Kidney tubule cell (primary cell): Measurements from ENCODE around the gene LAMB4.
"Not testable (repeated sequence)": the region's sequence is repeated elsewhere in the genome, so short reads cannot be mapped to it uniquely, and the experiment has no call there.

ENCODE experiments used
- DNase-seq: peaks from one replicate; pipeline ENCODE4 v3.0.0-alpha.2; 2018; ENCODE audit warnings: low spot score

The LAMB4 gene

DNA sequence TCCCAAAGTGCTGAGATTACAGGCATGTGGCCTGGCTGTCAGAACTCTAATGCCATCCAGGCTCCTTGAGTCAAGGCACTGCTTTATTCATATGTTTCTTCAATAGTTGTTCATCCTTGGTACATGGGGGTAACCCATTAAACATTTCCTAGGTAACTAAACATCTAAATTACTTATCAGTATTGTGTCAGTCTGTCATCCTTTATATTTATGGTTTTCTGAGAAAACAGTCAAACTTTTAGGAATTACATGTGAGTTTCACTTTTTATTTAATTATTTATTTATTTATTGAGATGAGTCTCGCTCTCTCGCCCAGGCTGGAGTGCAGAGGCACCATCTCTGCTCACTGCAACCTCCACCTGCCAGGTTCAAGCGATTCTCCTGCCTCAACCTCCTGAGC, 81.7 kb downstream of the LAMB4 start:
- no peak for DNase-seq

DNA sequence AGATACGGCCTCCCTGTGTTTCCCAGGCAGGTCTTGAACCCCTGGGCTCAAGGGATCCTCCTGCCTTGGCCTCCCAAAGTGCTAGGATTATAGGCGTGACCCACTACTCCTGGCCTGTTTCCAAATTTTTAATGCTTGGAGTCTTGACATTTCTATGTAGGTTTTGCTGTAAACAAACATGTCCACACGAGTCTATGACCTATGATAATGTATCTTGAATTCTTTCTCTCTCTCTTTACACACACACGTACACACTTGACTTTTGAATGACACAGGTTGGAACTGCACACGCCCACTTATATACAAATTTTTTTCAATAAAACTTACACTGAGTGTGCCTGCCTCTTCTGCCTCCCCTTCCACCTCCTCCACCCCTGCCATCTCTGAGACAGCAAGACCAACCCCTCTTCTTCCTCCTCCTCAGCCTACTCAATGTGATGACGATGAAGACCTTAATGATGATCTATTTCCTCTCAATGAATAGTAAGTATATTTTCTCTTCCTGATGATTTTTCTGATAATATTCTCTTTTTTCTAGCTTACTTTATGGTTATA, 83.1 kb downstream of the LAMB4 start:
- no peak for DNase-seq

DNA sequence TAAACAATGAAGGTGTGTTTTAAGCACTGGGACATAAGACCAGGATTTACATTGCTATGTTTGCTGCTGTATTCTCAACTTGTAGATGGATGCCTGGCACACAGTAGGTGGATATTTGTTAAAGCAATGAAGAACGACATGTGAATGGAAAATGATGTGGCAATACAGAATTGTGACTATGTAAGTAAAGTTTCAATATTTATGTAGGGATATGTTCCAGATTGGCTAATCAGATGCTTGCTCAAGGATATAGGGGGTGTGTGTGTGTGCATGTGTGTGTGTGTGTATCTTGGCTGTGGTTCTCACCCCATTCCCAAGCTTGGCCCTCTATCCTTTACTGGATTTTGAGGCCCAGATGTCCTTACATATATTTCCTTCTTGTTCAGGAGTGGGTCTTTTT, 84.5 kb downstream of the LAMB4 start:
- no peak for DNase-seq

DNA sequence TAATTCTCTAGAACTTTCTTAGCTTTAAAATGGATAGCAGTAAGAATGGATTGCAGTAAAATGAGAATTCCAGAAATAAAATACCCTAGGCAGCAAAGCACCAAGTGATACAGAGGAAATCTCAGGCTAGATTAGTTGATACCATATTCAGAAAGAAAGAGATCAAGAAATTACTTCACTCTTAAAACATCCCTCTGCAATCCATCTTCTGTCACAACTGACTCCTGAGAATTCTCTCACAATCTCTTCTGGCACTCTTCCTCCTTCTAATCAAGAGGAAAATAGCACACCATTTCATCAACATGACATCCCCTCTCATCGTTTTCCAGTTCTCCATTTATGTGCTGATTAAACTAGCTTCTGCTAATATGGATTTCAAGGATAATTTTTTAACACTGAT, 85.0 kb downstream of the LAMB4 start:
- peak; percentile 9 for DNase-seq

DNA sequence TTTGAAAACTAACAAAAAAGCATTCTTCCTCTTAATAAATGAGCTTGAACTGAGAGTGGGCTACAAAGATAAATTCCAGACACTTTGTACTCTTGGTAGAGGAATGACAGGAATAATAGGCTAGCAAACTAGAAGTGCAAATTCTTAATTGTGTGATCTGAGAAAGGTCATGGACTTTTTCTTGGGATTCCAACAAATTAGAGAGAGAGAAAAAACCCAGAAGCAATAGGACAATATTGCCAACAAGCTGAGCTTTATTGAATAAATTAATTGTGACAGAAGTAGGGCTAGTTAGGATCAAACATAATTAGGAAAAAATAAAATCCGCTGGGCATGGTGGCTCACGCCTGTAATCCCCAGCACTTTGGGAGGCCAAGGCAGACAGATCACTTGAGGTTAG, 85.8 kb downstream of the LAMB4 start:
- no peak for DNase-seq

DNA sequence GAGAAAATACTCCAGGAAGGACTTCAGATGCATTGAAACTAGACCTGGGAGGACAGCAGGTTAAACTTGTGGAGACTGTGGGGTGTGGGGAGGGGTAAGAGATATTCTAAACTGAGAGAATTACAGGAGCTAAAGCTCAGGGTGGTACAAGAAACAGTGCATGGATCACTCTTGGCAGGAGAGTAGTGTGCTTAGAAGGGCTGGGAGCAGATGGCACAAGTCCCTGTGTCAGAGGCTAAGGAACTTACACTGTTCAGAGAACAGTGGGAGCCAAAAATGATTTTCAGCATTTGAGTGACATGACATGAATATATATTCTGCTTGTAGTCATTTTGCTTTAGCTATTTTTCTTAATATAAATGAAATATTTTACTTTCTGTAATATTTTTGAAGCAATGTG, 91.2 kb downstream of the LAMB4 start:
- DNase-seq: no peak

DNA sequence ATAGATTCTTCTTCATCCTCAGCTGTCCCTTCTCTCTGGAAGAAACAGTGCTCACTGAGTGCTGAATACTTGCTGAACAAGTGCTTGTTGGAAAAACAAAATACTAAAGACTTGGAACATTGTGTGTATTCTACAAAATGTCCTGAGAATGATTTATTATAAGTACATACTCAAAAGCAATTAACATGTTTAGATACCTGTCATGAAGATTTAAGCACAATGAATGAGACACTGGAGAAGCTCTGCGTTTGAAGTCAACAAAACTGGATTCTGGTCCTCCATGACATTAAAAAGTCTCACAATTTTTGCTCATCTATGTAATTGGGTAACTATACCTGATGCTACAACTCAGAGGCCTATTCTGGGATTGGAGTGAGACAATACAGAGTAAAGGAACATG, 92.4 kb downstream of the LAMB4 start:
- no peak for DNase-seq

DNA sequence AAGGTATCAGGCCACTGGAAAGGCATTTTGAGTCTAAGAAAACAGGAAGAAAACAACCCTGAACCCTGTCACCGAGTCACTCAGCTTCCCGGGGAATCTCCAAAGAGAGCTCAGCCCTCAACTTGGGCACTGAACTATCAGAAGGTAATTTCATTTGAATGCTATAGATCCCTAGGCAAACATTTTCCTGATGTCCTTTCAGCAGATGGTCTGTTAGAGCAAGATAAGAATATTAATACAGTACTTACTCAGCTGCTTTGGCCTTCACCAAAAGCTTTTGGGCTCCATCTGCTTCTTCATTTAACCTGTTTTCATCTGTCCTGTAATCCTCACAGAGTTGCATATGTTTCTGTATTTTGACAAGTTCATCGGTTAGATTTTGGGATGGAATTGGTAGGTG, 93.0 kb downstream of the LAMB4 start:
- no peak for DNase-seq

DNA sequence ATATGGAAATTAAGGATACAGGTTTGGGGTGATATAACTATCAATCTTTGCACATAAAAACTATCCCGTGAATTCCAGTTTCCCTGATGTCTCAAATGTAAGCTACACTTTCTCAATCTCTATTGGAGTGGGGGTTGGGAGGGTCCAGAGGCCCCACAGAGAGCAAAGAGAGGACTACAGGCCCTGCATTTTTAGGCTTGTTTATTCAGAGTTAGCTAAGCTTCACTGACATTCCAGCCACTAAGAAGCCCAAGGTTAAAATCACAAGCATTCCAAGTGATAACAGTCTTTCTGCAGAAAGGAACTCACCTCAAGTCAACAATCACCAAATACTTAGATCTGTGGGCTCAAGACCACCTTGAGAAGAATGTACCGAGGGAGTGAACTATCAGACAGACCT, 95.6 kb downstream of the LAMB4 start:
- no peak for DNase-seq

DNA sequence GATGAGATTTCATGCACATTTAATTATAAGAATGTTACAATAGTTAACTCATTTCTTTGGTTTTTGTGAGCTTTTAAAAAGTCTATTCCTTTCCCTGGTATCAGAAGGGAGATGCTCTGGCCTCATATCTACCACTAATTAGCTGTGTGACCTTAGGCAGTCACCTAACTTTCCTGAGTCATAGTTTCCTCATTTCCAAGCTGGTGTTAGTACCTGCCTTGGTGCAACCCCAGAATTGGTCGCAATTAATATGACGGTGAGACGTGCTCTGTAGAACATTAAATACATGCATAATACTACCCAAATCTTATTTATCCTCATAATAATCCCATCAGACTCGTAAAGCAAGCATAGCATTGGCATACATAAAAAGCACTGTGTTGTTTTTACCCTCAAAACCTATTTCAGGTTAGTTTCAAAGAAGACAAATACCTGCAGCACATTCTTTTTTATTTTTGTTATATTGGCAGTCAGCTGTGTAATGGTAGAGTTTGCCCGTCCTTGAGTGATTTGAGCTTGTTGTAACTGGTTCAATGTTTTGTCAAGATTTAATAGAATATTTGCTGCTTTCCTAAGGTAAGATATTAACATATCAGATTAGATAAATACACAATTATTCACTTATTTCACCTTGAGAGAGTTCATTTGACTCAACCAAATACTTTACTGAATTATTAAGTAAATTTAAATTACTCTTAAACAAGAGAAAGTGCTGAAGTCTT, 96.2 kb downstream of the LAMB4 start:
- no peak for DNase-seq

DNA sequence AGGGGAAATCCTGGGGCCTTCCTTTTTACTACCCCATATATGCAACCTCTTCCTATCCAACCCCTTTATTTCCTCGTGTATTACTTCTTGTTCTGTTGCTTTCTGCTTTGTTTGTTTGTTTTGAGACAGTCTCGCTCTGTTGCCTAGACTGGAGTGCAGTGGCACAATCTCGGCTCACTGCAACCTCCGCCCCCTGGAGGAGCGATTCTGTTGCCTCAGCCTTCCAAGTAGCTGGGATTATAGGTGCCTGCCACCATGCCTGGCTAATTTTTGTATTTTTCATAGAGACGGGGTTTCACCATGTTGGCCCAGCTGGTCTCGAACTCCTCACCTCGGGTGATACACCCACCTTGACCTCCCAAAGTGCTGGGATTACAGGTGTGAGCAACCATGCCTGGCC, 96.9 kb downstream of the LAMB4 start:
- DNase-seq: not testable (repeated sequence)

DNA sequence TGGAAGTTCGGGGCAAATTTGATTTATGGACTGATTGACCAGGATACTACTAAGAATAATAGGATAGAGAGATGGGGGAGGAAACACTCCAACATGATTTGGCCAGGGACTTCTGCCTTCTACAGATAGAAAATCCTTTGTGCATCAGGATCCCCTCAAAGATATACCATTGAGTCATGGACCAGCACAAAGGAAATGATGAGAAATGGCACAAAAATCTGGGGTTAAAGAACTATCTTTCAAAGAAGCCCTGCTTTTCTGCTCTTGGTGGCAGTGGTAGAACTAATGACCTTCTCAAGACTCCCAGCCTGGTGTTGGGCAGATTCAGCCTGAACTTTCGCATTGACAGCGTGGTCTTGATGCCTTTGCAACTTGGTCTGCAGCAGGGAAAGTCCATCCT, 99.6 kb downstream of the LAMB4 start:
- DNase-seq: peak; percentile 73

DNA sequence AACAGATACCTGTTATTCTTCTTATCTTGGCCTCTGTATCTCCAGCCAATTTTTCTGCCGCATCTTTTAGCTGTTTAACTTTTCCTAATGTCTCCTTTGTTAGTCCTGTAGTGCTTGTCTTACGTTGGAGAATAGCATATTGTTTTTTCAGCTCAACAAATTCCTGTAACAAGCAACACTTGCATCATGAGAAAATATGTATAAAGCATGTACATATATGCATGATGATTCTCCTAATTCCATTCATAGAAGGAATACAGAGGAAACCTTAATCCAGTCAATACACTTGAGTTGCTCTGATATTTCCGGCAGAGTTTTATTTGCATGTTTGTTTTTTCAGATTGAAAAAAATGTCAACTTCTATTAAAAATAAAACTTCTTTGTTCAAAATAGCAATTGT, 101.1 kb downstream of the LAMB4 start:
- DNase-seq: no peak

DNA sequence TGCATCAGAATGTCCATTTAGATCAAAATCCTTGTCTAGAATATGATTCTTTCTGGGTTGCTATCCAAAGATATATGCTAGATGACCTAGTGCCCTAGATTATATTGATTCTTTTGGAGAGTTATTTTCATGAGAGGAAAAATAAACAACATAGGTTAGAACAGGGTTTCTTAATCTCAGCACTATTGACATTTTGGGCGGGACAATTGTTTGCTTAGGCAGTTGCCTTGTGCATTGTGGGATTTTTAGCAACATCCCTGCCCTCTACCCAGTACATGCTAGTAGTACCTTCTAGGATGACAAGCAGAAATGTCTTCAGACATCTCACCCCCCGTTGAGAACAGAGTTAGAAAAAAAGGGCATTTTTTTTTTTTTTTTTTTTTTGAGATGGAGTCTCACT, 102.0 kb downstream of the LAMB4 start:
- DNase-seq: no peak

DNA sequence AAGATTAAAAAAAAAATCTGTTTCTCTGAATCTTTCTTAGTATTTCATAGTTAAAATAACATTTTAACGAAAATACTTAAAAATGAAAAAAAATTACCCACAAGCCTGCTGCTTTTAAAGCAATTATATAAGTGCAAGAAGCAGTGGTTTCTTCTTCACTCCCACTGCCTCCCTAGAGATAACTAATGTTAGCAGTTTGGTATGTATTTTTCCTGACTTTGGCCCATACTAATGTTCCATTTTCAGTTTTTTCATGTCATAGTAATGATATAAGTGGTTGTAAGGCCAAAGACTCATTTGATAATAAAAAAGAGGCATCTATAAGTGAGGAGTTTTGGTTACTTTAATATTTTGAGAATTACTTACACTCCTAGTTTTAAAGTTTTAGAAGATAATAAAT, 102.9 kb downstream of the LAMB4 start:
- DNase-seq: no peak

DNA sequence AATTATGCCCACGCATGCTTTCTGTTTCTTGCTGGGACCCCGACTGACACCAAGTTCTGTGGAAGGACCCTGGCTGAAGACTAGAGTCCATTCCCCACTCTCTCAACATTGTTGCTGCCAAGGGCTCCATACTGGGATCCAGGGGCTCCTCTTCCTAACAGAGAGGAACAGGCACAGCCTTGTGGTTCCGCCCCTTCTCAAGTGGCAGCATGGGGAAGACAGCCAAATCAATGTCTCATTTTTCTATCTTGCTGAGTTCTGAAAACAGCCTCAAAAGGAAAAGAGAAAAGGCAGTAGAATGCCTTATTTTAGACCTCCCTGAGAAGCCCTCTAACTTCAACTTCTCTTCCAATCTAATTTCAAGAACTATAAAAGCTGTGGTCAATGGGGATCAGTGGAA, 103.5 kb downstream of the LAMB4 start:
- no peak for DNase-seq

DNA sequence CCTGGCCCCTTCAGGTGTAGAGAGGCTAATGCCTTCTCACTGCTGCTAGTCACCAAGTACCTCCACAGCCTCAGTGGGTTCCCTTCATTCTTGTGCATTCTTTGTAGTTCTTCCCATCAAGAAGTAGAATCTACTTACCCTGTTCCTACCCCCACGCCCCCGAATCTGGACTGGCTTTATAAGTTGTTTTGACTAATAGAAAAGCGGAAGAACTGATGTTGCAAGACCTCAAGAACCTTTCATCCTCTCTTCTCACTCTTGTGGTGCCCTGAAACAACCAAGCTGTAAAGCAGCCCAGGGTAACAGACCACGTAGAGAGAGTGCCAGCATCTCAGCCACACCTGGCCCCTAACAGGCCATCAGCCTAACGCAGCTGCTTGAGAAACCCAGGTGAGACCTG, 104.0 kb downstream of the LAMB4 start:
- DNase-seq: no peak

DNA sequence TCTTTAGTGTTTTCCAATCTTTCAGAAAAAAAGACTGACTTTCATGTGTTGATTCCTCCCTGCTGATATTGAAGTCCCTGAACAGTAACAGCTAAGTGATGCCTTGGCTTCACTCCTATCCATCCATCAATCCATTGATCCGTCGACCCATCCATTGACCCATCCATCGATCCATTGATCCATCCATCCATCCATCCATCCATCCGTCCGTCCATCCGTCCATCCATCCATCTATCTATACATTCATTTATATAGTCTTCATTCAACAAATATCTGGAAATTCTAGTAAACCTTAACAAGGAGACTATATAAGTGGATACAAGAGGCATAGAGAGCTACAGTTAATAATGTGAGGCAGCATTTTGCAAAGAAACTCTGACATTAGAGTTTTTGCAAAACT, 105.6 kb downstream of the LAMB4 start:
- DNase-seq: no peak

DNA sequence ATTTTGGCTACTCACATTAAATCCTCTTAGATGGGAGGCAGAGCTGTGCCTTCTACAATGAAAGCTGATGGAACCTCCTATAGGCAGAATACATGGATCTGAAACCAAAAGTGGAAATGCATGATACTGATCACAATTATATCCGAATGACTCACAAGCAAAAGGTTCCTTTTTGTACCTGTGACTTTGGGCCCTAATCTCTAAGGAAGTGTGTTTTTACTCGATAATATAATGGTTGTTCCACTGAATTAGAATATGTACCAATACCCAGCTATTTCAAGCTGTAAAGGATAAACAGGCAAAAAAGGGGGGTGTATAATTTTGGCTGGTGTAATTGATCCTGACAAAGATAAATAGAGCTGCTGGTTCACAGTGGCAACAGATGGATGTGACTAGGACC, 109.6 kb downstream of the LAMB4 start:
- DNase-seq: no peak

DNA sequence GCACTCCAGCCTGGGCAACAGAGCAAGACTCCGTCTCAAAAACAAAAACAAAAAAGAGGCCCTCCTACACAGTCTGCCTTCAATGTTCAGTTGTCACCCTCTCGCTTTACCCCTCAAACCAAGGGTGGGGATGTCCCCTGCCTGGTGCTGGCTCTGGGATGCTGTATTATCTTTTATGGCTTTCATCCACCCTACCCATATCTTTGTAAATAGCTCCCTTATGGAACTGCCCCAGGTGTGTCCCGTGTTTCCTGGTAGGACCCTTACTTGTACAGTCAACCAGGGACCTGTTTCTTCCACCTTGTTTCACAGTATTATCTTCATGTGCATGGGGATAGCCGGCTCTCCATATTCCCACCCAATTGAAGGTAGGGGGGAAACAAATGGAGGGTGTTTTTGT, 111.5 kb downstream of the LAMB4 start:
- no peak for DNase-seq

DNA sequence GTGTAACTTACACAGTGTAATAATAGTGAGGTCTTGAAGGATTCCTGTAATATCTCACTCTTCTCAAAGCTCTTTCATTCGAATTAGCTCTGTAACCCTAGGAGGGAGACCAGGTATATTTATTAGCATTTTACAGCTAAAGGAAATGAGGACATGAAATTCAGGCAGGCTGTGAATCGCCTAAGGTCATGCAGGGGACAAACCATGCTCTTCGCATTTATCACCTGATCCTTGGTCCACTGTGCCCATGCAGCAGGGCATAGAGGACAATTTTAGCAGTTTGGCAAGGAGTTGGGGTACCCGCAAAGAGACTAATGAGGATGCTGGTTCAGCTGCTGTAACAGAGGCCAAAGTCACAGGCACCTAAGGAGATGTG, 112.4 kb downstream of the LAMB4 start:
- no peak for DNase-seq

DNA sequence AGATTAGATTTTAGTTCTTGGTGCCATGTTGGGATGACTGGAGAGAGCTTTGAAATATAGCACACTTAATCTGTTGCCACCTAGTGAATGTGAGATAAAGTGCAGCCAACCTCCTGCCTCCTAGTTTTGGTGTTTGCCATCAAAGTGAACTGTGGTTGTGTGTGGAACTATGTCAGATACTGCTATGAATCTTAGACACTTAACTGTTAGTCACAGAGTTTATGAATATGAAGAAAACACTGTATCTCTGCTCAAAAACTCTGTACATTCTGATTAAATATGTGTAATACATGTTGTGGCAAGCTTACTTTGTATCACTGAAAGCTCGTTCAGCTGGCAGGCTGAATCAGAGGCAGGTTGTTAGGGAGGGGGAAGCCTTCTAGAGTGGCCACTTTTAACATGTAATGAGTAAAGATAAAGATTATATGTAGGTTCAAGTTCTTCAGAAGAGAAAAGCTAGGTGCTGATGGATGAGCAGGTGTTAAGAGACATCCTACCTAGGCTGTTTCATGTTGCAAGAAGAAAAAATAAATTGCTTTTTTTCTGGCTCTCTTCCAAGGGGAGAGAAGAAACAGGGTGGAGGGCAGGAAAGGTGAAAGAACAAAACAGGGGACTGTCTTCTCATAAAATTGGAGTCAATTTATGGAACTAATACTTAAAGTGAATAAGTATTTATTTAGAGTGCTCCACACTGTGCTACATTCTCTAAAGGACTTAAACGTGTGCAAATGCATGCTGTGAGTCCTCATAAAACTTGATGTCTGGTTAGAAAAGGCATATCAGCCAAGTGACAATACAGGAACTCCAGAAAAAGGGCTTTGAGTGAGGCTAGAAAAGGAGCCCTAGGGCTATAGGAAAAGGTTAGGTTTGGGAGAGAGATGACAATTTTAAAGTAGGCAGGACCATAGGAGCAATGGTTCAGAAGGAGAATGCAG, 113.1 kb downstream of the LAMB4 start:
- peak; percentile 69 for DNase-seq

DNA sequence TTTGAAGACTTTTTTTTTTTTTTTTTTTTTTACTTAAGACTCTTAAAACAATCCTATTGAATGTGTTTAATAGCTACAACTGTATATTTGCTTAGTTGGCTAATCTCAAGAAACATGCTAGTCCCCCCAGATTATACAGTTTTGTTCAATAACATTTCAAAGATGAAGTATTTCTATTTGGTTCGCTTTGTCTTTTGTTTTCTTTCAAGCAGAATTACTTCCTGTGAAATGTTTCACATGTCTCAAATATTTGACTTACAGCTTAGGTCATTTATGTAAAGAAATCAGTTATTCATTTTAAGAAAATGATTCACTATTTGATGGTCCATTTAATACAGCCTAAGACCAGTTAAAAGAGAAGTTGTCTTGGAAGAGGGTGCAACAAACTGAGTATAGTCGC, 114.4 kb downstream of the LAMB4 start:
- peak; percentile 52 for DNase-seq
